A172 (cell line): ENCODE results near the gene MDM1. TPM values are rescaled to one million over a fixed set of nuclear protein-coding genes. Genes with fewer than 3 reads are reported as not detected.
A peak's percentile ranks its signal among the peaks of the same experiment; 100 is the strongest.

ENCODE experiments used
- DNase-seq: peaks from one replicate; pipeline ENCODE4 v3.0.0-alpha.2; 2015; ENCODE audit warnings: low spot score
- total RNA-seq: library from RNA; depleted of rRNA; stranded (reverse); fragments of >200 nt; shearing (Covaris generic); gene quantifications from 2 replicates; pipeline ENCODE4 v1.2.3, GENCODE V29; 2014; rRNA removed

Gene MDM1
- total RNA-seq, 1 experiment from 2014 or later, result 15.2 TPM

DNA sequence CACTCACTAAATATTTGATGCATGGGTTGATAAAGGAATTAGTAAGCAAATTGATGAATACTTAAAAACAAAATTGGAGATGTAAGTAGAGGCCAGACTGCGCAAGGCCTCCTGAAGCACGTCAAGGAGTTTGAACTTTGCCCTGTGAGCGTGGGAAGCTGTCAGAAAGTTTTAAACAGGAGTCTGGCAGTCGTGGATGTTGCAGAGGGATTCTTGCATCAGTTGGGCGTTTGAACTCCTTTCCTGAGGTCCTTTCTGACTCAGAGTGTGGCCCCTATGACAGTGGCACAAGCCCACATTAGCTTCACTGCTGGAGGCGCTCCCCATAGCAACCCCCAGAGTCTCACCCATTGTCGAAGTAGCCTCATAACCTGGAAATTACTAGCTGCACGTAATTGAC, 60.8 kb downstream of the MDM1 start:
- DNase-seq, result no peak

DNA sequence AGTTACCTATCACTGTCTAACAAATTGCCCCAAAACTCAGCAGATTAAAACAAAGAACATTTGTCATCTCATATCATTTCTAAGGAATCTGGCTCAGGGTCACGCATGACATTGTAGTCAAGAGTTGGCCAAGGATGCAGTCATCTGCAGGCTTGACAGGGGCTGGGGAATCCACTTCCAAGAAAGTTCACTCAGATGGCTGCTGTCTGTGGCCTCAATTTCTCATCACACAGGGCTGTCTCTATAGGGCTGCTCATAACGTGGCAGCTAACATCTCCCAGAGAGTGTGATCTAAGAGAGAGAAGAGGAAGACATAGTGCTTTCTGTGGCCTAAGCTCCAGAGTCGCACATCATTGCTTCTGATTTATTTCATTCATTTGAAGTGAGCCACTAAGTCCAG, 61.8 kb downstream of the MDM1 start:
- DNase-seq, result no peak

DNA sequence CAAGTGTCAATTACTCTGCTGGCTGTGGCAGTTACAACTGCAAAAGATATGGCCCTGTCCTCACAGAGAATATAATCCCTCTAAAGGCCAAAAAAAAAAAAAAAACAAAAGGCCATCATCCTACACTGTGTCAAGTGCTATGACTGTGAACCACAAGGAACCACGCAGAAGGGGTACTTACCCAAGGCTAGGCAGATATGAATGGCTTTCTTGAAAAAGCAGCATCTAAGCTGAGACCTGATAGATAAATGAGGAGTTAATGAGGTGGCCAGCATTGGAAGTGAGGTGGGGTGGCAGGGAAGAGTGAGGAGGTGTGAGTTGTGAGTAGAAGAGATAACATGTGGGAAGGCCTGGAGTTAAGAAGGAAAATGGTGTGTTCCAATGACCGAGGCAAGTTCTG, 62.4 kb downstream of the MDM1 start:
- no peak for DNase-seq

- no peak for DNase-seq
These were observed 63.2 kb downstream of the MDM1 start for GRCh38 chr12:68268967-68269366.

DNA sequence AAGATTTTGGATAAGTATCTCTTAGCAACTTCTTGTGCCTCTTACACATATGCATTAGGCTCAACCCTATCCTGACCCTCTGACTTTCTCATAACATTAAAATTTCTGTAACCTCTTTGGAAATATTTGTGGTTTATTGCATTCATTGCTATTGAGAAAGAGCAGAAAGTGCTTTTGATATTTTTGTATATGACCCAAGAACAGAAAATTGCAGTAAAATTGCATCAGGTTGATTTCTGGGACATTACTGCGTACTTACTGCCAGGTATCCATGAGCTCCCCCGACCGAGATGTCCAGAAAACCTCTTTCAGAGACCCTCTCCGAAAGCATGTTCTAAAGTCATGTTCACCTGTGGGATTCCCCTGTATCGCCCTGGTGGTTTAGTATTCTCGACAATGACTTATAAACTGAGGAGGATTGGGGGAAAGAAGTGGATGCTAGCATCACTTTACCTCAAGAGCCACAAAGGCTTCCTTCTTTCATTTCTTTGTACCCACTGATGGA, 64.2 kb downstream of the MDM1 start:
- DNase-seq, result no peak

- no peak for DNase-seq
These were observed 67.3 kb downstream of the MDM1 start for GRCh38 chr12:68264857-68265256.

GRCh38 chr12:68264158-68264855, 67.9 kb downstream of the MDM1 start:
- DNase-seq, result no peak

DNA sequence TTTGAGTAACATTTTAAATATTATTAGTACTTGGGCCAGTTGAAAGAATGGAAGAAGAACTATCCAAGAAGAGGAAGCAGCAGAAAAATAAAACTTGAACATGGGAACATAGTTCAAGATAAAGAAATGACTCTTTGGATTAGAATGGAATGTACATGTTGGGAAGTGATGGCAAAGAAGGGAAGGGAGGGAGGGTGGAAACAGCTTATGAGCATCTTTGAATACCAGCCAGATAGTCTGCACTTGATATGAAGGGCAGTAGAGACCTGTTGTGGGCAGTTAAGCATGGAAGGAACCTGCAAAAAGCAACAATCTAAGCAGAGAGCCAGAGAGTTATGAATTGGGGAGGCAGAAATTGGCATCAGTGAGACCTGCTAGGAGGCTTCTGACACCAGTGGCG, 68.8 kb downstream of the MDM1 start:
- DNase-seq, result no peak

DNA sequence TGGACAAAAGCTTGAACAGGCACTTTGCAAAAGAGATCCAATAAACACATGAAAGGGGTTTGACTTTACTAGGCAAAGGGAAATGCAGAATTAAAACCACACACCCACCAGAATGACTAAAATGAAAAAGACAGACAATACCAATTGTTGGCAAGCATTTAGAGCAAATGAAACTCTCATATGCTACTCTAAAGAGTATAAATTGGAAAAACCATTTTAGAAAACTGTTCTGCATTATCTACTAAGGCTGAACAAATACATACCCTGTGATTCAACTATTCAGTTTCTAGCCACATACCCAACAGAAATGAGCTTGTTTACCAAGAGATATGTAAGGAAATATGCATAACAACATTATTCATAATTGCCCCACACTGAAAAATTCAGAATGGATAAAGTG, 70.3 kb downstream of the MDM1 start:
- no peak for DNase-seq

DNA sequence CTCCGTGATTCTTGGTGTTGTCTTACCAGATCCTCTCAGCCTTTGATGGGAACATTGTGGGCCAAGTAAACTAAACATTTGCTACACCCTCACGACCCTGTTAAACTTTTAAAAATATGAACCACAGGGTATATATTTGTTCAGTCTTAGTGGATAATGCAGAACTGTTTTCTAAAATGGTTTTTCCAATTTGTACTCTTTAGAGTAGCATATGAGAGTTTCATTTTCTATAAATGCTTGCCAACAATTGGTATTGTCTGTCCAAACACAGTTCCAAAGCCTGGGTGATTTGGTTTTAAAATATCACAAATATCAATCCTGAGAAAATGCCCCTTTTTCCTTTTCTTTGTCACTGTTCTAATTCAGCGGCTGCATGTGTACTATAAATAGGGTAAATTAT, 72.0 kb downstream of the MDM1 start:
- no peak for DNase-seq

- peak; percentile 80 for DNase-seq
These were observed 72.7 kb downstream of the MDM1 start for GRCh38 chr12:68259318-68259940.

GRCh38 chr12:68253504-68253903, 78.7 kb downstream of the MDM1 start, which contains the start of gene IL22:
Gene IL22, minus strand, starts transcription at chr12:68253604. Its CDS starts 156 bp downstream, at chr12:68253448.
- DNase-seq, result no peak

DNA sequence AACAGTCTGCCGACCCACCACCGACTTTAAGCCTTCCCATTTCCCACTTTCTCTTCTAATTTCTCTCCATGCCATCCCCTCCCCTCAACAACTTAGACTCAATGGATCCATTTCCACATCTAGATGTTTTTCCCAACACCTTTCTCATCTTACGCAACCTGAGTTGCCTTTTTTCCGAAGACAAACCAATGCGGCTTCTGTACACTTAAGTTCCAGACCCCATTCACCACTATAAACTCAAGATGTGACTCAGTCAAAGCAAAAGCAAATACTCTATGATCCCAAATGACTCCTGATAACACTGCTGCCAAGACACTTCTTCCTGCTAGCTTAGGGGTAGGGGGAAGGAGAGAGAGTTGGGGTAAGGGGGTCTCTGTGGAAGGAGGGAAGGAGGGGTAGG, 80.1 kb downstream of the MDM1 start:
- DNase-seq, result no peak

GRCh38 chr12:68250454-68250853, 81.7 kb downstream of the MDM1 start:
- no peak for DNase-seq

DNA sequence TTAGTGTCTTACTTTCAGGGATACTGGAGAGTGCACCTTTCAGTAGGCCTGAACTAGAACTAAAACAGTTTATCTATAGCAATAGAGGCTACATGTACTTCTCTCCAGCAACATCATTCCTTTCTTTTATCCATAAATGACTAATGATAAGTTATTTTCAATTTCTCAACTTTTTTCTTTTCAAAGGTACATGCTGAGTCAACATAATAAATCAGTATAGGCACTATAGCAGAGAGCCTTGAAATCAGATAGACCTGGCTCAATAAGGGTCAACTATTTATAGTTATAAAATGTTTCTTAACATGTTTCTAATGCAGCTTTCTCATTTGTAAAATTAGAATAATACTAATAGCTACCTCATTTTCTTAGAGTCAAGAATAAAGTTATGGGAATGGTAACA, 84.4 kb downstream of the MDM1 start:
- DNase-seq, result no peak

DNA sequence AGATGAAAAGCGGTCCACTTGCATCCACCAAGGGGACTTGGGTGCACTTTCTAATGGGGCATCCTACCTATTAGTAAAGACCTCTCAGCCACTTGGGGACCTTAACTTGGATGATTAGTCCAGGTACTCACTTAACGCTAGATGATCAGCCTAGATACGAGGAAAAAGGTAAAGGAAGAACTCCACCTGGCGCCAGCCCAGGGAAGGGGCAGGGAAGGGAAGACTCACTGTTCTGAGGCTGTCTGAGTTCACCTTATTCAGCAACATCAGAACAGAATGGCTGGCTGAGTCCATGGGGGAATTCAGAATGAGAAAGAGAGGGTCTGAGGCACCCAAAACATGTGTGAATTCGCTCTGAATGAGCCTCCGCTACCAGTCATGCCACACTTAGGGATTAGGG, 85.8 kb downstream of the MDM1 start:
- DNase-seq, result no peak

DNA sequence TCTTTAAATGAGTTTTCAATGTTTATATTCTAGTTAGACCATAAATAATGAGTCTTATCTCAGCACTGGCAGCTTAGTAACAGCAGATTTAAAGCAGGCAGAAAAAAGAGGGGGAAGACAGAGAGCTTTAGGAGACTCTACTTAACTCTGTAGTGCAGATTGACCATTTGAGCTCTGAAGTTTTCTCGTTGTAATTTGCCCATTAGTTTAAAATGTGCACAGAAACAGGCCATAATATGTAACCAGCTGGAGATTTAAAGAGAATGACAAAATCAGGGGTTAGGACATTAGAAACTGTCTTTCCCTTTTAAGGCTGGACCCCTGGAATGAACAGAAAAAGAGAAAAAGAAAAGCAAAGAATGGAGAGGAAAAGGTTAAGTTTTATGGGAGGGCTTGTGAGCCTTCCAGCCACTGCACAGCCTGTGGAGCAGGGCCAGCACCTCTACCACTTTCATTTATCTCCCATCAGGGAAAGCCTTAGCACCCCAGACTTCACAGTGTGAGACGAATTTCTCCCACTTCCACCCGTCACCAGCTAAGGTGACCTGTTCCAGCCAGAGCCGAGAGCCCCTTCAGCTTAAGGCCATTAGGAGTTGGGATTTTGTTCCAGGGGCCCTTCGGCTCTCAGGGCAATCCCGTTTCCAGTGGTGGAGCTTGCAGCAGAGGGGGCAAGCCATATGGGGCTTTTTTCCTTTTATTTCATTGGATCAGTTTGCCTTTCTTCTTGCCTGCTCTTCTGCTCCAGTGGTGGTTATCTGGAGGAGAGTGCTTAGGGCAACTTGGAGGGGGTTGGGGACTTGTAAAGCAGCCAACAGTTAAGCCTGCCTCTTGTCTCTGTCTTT, 86.8 kb downstream of the MDM1 start:
- DNase-seq, result no peak

Other genes with a start within 250 kb of the MDM1 start
- gene IFNG, start 172.6 kb downstream of the MDM1 start, total RNA-seq, result not detected in 2 replicates
- gene IL26, start 106.6 kb downstream of the MDM1 start, total RNA-seq, result not detected in 2 replicates
- gene IL22, start 78.8 kb downstream of the MDM1 start, total RNA-seq, result not detected in 2 replicates